Neural progenitor cell (in vitro differentiated cells): Measurements from ENCODE around the gene PARN. TPM values are rescaled to one million over a fixed set of nuclear protein-coding genes. Genes with fewer than 3 reads are reported as not detected.

Source experiments
- DNase-seq: peaks from one replicate; pipeline ENCODE4 v3.0.0-alpha.2; 2016; ENCODE audit warnings: low spot score
- H2AFZ ChIP-seq: fragments of 200-600 bp; sonication (generic); replicated peaks from 2 replicates; pipeline ENCODE4 v1.6.1; 2016; ENCODE audit warnings: antibody characterized with exemption
- H3F3A ChIP-seq: fragments of 200-600 bp; sonication (generic); 2 replicates; pipeline ENCODE4 v1.6.1; 2016; ENCODE audit warnings: antibody characterized with exemption, low read depth
- H3K27ac ChIP-seq: fragments of 200-600 bp; sonication (generic); 2 replicates; pipeline ENCODE4 v1.5.1; 2016; ENCODE audit warnings: mild to moderate bottlenecking
- H3K27me3 ChIP-seq: fragments of 200-600 bp; sonication (generic); 2 replicates; pipeline ENCODE4 v1.6.1; 2016; ENCODE audit warnings: mild to moderate bottlenecking, moderate library complexity
- H3K36me3 ChIP-seq: fragments of 200-600 bp; sonication (generic); 2 replicates; pipeline ENCODE4 v1.5.1; 2016
- H3K4me1 ChIP-seq: fragments of 200-600 bp; sonication (generic); 2 replicates; pipeline ENCODE4 v1.6.1; 2016; ENCODE audit warnings: mixed run types
- H3K4me2 ChIP-seq: fragments of 200-600 bp; sonication (generic); 2 replicates; pipeline ENCODE4 v1.6.1; 2016
- H3K4me3 ChIP-seq: fragments of 200-600 bp; sonication (generic); 2 replicates; pipeline ENCODE4 v1.5.1; 2016
- H3K79me2 ChIP-seq: fragments of 200-600 bp; sonication (generic); 2 replicates; pipeline ENCODE4 v1.6.1; 2016; ENCODE audit warnings: low read depth
- H3K9ac ChIP-seq: fragments of 200-600 bp; sonication (generic); 2 replicates; pipeline ENCODE4 v1.6.1; 2016
- H3K9me3 ChIP-seq: fragments of 200-600 bp; sonication (generic); 2 replicates; pipeline ENCODE4 v1.5.1; 2016; ENCODE audit warnings: low read depth
- H4K20me1 ChIP-seq: fragments of 200-600 bp; sonication (generic); 2 replicates; pipeline ENCODE4 v1.6.1; 2016; ENCODE audit warnings: low read depth
- H3K27ac Mint-ChIP-seq: 3 replicates; pipeline ENCODE4 v1.8.0; 2021; ENCODE audit warnings: mixed read lengths
- H3K27me3 Mint-ChIP-seq: 2 replicates; pipeline ENCODE4 v1.8.0; 2022; ENCODE audit warnings: low read depth, mild to moderate bottlenecking, inconsistent platforms, moderate library complexity, mixed read lengths; ENCODE audit not compliant: insufficient read depth
- H3K36me3 Mint-ChIP-seq: 3 replicates; pipeline ENCODE4 v1.8.0; 2021; ENCODE audit warnings: mixed read lengths
- H3K4me1 Mint-ChIP-seq: 3 replicates; pipeline ENCODE4 v1.8.0; 2021; ENCODE audit warnings: mixed read lengths
- H3K4me3 Mint-ChIP-seq: 3 replicates; pipeline ENCODE4 v1.8.0; 2021; ENCODE audit warnings: mild to moderate bottlenecking, moderate library complexity, mixed read lengths
- H3K9me3 Mint-ChIP-seq: 3 replicates; pipeline ENCODE4 v1.8.0; 2020; ENCODE audit warnings: mixed read lengths
- CTCF ChIP-seq: fragments of 200-600 bp; sonication (generic); IDR thresholded peaks from 2 replicates; pipeline ENCODE4 v1.5.1; 2017; ENCODE audit warnings: antibody characterized with exemption, mild to moderate bottlenecking
- EZH2 ChIP-seq: fragments of 200-600 bp; sonication (generic); IDR thresholded peaks from 2 replicates; pipeline ENCODE4 v1.6.1; 2017; ENCODE audit warnings: antibody characterized with exemption, mild to moderate bottlenecking, moderate library complexity
- EZH2phosphoT487 ChIP-seq: fragments of 200-600 bp; sonication (generic); IDR thresholded peaks from 2 replicates; pipeline ENCODE4 v1.6.1; 2017; ENCODE audit warnings: antibody characterized with exemption
- total RNA-seq: library from RNA; depleted of rRNA; stranded (reverse); fragments of >200 nt; gene quantifications from 2 replicates; pipeline ENCODE4 v1.2.3, GENCODE V29; 2015; ENCODE audit warnings: low replicate concordance

PARN gene
- total RNA-seq, 1 donor from 2014 or later, result 53.5 TPM

GRCh38 chr16:14606102-14606501 is 24.0 kb downstream of the PARN start:
- H3K9me3 ChIP-seq, result no peaks in the 10 kb centered on the region
- peaks cover 17% of the 10 kb centered on the region for H3K36me3 Mint-ChIP-seq
- no peaks in the 10 kb centered on the region for H3F3A ChIP-seq
- H3K27me3 ChIP-seq, result no peaks in the 10 kb centered on the region
- H3K4me1 ChIP-seq, result peaks cover 6% of the 10 kb centered on the region
- H3K9ac ChIP-seq, result no peak overlapping the region
- H2AFZ ChIP-seq, result no peak overlapping the region
- DNase-seq, result no peak
- no peaks in the 10 kb centered on the region for H3K9me3 Mint-ChIP-seq
- H3K36me3 ChIP-seq, result peaks cover 9% of the 10 kb centered on the region
- H3K27me3 Mint-ChIP-seq, result peaks cover under 1% of the 10 kb centered on the region
- peaks cover 6% of the 10 kb centered on the region for H4K20me1 ChIP-seq
- H3K4me2 ChIP-seq, result no peak overlapping the region
- no peak overlapping the region for H3K4me3 Mint-ChIP-seq
- H3K79me2 ChIP-seq, result no peaks in the 10 kb centered on the region
- TF ChIP-seq EZH2phosphoT487, result no peak
- TF ChIP-seq CTCF, result no peak
- TF ChIP-seq EZH2, result no peak
- no peak overlapping the region for H3K27ac Mint-ChIP-seq
- H3K4me1 Mint-ChIP-seq, result peaks cover 15% of the 10 kb centered on the region
- H3K4me3 ChIP-seq, result no peak overlapping the region
- H3K27ac ChIP-seq, result no peak overlapping the region

- H3K4me1 Mint-ChIP-seq, result no peaks in the 10 kb centered on the region
- no peak overlapping the region for H2AFZ ChIP-seq
- H3K36me3 Mint-ChIP-seq, result peaks cover 24% of the 10 kb centered on the region
- DNase-seq, result no peak
- H3K27ac ChIP-seq, result no peak overlapping the region
- no peak overlapping the region for H3K27ac Mint-ChIP-seq
- no peaks in the 10 kb centered on the region for H3F3A ChIP-seq
- H3K9me3 Mint-ChIP-seq, result no peaks in the 10 kb centered on the region
- H3K4me2 ChIP-seq, result no peak overlapping the region
- no peak for TF ChIP-seq CTCF
- no peak for TF ChIP-seq EZH2phosphoT487
- TF ChIP-seq EZH2, result no peak
- H3K27me3 ChIP-seq, result no peaks in the 10 kb centered on the region
- no peak overlapping the region for H3K9ac ChIP-seq
- H3K4me1 ChIP-seq, result no peaks in the 10 kb centered on the region
- H4K20me1 ChIP-seq, result no peaks in the 10 kb centered on the region
- no peaks in the 10 kb centered on the region for H3K27me3 Mint-ChIP-seq
- no peak overlapping the region for H3K4me3 ChIP-seq
- H3K79me2 ChIP-seq, result no peaks in the 10 kb centered on the region
- H3K9me3 ChIP-seq, result no peaks in the 10 kb centered on the region
- H3K36me3 ChIP-seq, result peaks cover 13% of the 10 kb centered on the region
- no peak overlapping the region for H3K4me3 Mint-ChIP-seq
These were observed 27.6 kb downstream of the PARN start for GRCh38 chr16:14602443-14602963.

- H3K4me3 Mint-ChIP-seq, result no peak overlapping the region
- Histone ChIP-seq H3K27me3 (no peaks in the 10 kb centered on the region), H3F3A (no peaks in the 10 kb centered on the region), H3K36me3 (peaks cover 9% of the 10 kb centered on the region), H3K9ac (no peak overlapping the region), H3K27ac (no peak overlapping the region), H3K4me2 (no peak overlapping the region), H3K79me2 (no peaks in the 10 kb centered on the region), H2AFZ (no peak overlapping the region), H3K9me3 (no peaks in the 10 kb centered on the region), H4K20me1 (no peaks in the 10 kb centered on the region), H3K4me3 (no peak overlapping the region), H3K4me1 (no peaks in the 10 kb centered on the region)
- no peaks in the 10 kb centered on the region for H3K9me3 Mint-ChIP-seq
- peak; percentile 34 for DNase-seq
- no peak overlapping the region for H3K27ac Mint-ChIP-seq
- no peaks in the 10 kb centered on the region for H3K27me3 Mint-ChIP-seq
- no peak for TF ChIP-seq EZH2phosphoT487
- TF ChIP-seq CTCF, result peak; percentile 56
- H3K36me3 Mint-ChIP-seq, result peaks cover 24% of the 10 kb centered on the region
- H3K4me1 Mint-ChIP-seq, result no peaks in the 10 kb centered on the region
These were observed 29.9 kb downstream of the PARN start for GRCh38 chr16:14600164-14600563.
